ENCODE data around the gene TUBB4A. TPM values are rescaled to one million over a fixed set of nuclear protein-coding genes. Genes with fewer than 3 reads are reported as not detected.

Gene TUBB4A
- total and polyA plus RNA-seq, 9 of the 15 experiments (the other 6 are each of a cell fraction or from before 2014, with no cell fraction given): 0.14 to 7.0 (median 0.75) TPM

DNA sequence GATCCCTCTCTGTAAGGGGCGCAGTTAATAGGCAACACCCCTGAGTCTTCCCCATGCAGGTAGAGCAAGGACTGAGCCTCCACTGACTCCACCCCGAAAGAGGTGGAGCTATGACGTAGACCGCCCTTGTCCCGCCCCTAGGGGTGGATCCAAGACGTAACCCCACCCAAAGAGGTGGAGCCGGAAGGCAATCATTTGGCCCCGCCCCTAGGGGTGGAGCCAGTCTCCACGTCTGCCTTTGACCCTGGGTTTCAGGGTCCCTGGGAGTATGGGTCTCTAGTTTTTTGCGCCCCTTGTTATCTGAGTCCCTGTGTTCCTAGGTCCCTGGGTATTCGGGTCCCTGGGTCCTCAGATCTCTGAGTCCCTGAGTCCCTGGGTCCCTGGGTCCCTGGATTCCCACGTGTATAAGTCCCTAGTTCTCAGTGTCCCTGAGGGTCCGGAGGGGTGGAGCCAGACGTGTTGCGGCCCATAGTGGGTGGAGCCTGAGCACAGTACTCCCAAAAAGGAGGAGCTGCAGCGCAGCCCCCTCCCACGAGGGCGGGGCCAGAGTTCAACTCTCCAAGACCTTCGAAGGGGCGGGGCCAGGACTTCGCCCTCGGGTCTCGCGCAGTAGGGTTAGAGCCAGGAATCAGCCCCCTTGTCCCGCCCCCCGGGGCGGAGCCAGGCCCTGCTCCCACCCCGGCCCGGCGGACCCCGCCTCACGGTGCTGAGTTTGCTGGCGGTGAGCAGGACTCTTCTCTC lies 25.8 kb downstream of the TUBB4A start (continued):
- TF ChIP-seq, protein P1, sequence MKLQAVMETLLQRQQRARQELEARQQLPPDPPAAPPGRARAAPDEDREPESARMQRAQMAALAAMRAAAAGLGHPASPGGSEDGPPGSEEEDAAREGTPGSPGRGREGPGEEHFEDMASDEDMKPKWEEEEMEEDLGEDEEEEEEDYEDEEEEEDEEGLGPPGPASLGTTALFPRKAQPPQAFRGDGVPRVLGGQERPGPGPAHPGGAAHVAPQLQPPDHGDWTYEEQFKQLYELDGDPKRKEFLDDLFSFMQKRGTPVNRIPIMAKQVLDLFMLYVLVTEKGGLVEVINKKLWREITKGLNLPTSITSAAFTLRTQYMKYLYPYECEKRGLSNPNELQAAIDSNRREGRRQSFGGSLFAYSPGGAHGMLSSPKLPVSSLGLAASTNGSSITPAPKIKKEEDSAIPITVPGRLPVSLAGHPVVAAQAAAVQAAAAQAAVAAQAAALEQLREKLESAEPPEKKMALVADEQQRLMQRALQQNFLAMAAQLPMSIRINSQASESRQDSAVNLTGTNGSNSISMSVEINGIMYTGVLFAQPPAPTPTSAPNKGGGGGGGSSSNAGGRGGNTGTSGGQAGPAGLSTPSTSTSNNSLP (IDR thresholded peaks at IDR 0.05; ENCODE audit: borderline replicate concordance, low read depth, low read length): no peak
- TF ChIP-seq MYBL2 (IDR thresholded peaks at IDR 0.05; ENCODE audit: low read depth) (no peak), MYBL2 (CRISPR knock-in tag; IDR thresholded peaks at IDR 0.05; ENCODE audit: borderline replicate concordance) (no peak), SREBF2 (CRISPR knock-in tag; IDR thresholded peaks at IDR 0.05) (no peak), PCBP1 (IDR thresholded peaks at IDR 0.05; ENCODE audit: low read depth, low read length, poor library complexity, severe bottlenecking) (no peak), RBM14 (IDR thresholded peaks at IDR 0.05; ENCODE audit: borderline replicate concordance, insufficient read depth, low read depth, low read length) (no peak)
- TF ChIP-seq, protein P2, sequence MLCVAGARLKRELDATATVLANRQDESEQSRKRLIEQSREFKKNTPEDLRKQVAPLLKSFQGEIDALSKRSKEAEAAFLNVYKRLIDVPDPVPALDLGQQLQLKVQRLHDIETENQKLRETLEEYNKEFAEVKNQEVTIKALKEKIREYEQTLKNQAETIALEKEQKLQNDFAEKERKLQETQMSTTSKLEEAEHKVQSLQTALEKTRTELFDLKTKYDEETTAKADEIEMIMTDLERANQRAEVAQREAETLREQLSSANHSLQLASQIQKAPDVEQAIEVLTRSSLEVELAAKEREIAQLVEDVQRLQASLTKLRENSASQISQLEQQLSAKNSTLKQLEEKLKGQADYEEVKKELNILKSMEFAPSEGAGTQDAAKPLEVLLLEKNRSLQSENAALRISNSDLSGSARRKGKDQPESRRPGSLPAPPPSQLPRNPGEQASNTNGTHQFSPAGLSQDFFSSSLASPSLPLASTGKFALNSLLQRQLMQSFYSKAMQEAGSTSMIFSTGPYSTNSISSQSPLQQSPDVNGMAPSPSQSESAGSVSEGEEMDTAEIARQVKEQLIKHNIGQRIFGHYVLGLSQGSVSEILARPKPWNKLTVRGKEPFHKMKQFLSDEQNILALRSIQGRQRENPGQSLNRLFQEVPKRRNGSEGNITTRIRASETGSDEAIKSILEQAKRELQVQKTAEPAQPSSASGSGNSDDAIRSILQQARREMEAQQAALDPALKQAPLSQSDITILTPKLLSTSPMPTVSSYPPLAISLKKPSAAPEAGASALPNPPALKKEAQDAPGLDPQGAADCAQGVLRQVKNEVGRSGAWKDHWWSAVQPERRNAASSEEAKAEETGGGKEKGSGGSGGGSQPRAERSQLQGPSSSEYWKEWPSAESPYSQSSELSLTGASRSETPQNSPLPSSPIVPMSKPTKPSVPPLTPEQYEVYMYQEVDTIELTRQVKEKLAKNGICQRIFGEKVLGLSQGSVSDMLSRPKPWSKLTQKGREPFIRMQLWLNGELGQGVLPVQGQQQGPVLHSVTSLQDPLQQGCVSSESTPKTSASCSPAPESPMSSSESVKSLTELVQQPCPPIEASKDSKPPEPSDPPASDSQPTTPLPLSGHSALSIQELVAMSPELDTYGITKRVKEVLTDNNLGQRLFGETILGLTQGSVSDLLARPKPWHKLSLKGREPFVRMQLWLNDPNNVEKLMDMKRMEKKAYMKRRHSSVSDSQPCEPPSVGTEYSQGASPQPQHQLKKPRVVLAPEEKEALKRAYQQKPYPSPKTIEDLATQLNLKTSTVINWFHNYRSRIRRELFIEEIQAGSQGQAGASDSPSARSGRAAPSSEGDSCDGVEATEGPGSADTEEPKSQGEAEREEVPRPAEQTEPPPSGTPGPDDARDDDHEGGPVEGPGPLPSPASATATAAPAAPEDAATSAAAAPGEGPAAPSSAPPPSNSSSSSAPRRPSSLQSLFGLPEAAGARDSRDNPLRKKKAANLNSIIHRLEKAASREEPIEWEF (CRISPR knock-in tag; IDR thresholded peaks at IDR 0.05): no peak
- TF ChIP-seq, protein P3, sequence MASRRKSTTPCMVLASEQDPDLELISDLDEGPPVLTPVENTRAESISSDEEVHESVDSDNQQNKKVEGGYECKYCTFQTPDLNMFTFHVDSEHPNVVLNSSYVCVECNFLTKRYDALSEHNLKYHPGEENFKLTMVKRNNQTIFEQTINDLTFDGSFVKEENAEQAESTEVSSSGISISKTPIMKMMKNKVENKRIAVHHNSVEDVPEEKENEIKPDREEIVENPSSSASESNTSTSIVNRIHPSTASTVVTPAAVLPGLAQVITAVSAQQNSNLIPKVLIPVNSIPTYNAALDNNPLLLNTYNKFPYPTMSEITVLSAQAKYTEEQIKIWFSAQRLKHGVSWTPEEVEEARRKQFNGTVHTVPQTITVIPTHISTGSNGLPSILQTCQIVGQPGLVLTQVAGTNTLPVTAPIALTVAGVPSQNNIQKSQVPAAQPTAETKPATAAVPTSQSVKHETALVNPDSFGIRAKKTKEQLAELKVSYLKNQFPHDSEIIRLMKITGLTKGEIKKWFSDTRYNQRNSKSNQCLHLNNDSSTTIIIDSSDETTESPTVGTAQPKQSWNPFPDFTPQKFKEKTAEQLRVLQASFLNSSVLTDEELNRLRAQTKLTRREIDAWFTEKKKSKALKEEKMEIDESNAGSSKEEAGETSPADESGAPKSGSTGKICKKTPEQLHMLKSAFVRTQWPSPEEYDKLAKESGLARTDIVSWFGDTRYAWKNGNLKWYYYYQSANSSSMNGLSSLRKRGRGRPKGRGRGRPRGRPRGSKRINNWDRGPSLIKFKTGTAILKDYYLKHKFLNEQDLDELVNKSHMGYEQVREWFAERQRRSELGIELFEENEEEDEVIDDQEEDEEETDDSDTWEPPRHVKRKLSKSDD (conservative IDR thresholded peaks at IDR 0.05; ENCODE audit: low read length): no peak
- TF ChIP-seq, protein P4, sequence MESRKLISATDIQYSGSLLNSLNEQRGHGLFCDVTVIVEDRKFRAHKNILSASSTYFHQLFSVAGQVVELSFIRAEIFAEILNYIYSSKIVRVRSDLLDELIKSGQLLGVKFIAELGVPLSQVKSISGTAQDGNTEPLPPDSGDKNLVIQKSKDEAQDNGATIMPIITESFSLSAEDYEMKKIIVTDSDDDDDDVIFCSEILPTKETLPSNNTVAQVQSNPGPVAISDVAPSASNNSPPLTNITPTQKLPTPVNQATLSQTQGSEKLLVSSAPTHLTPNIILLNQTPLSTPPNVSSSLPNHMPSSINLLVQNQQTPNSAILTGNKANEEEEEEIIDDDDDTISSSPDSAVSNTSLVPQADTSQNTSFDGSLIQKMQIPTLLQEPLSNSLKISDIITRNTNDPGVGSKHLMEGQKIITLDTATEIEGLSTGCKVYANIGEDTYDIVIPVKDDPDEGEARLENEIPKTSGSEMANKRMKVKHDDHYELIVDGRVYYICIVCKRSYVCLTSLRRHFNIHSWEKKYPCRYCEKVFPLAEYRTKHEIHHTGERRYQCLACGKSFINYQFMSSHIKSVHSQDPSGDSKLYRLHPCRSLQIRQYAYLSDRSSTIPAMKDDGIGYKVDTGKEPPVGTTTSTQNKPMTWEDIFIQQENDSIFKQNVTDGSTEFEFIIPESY (CRISPR knock-in tag; IDR thresholded peaks at IDR 0.05): 0 out of 2 replicates have a peak, but pooled peaks have one; percentile 20
- TF ChIP-seq, protein P5, sequence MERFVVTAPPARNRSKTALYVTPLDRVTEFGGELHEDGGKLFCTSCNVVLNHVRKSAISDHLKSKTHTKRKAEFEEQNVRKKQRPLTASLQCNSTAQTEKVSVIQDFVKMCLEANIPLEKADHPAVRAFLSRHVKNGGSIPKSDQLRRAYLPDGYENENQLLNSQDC (CRISPR knock-in tag; IDR thresholded peaks at IDR 0.05): no peak
